ENCODE results near the gene HS3ST2.
"Not testable (repeated sequence)": the region's sequence is repeated elsewhere in the genome, so short reads cannot be mapped to it uniquely, and the experiment has no call there.

Gene HS3ST2

DNA sequence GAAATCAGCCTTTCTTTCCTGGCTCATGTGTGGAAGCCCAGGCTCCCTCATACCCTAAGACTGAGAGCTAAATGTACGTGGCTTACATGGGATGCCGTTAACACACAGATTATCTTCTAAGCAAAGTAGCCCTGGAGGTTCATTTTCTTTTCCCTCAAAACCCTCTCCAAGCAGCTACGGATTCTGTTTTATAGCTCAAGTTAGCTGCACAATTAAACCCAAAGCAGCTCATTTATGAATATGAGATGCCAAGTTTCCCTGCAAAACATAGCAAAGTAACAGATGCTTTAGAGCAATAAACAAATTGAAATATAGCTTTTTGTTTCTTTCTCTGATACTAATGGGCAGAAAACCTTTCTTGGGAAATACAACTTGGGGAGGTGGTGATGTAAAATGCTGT lies 72.0 kb downstream of the HS3ST2 start:
- no peak for DNase-seq

DNA sequence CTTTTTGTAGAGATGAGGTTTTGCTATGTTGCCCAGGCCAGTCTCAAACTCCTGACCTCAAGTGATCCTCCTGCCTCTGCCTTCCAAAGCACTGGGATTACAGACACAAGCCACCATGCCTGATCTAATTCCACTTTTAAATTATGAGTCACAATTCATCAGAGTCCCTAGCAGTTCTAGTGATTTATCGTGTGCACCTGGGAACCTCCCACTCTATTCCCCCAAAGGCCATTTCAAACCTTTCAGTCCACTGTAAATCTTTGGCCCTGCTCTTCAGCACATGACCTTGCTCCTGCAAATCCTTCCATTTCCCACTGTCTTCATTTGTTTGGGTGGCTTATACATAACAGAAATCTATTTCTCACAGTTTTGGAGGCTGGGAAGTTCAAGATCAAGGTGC lies 73.0 kb downstream of the HS3ST2 start:
- DNase-seq, result no peak

DNA sequence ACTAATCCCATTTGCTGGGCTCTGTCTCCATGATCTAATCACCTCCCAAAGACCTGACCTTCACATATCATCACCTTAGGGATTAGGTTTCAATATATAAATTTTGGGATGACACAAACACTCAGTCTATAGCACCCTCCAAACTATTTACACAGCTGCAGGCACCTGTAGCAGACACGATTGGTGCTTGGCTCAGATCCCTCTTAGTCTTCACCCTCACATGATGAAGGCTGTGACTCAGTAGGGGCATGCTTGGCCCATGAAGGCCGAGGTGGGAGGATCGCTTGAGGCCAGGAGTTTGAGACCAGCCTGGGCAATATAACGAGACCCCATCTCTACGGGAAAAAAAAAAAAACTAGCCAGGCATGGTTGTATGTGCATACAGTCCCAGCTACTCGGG lies 73.5 kb downstream of the HS3ST2 start:
- DNase-seq, result no peak

DNA sequence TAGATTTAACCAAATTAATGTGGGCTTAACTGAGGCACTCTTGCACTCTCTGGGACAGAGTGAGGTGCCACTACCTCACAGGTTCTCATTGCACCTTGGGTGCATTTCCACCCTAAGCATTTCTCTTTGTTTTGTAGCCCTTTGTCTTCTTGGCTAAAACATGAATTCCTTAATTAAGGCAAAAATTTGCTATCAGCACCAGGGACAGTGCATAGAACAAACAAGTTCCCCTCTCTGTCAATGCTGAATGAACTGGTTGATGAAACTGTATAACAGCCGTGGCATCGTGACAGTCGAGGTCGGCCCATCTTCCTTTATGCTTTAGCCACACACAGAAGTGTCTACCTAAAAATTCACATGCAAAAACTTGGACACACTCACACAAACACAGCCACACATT lies 74.8 kb downstream of the HS3ST2 start:
- DNase-seq, result no peak

DNA sequence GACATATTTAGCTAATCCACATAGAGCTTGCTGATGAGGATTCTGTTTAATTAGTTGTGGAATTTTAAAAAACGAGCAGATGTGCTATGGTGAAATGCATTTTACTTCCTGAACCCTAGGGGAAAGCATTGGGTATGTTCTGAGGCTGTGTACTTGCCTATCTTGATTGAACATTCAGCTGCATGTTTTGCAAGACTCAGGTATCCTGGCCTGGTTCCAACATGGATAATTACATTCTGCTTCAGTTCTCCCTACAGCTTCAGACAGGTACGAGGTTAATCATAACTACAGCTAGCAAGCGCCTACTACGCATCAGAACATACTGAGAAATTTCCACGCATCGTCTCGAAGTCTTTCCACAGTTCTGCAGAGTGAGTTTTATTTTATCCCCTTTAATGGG lies 77.0 kb downstream of the HS3ST2 start:
- DNase-seq, result no peak

DNA sequence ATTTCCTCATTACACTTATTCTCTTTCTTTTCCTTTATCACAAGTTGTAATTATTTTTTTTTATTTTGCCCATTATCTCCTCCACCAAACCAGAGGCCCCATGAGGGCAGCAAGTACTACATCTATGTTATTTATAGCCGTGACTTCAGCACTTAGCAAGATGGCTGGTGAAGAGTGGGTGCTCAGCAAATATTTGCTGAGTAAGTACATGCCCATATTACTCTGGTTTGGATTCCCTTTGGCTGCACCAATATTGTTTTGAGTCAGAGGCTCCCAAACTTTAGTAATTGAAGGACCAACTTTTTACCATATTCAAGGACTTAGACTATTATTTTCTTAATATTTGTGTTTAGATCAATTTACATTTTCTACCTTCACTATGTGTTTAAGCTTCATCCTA lies 83.2 kb downstream of the HS3ST2 start:
- DNase-seq, result no peak

DNA sequence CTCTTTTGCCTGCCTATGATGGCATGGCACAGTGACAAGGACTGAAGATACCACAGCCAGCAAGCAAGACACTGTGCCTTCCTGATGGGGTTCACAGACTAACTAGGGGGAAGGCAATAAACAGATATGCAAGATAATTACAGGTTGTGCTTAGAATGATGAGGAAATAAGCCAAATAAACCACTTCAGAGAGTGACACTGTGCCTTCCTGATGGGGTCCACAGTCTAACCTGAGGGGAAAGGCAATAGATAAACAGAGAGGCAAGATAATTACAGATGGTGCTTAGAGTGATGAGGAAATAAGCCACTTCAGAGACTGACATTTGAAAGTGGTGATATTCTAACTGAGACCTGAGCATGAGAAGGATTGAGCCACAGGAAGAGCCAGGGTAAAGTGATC lies 84.2 kb downstream of the HS3ST2 start:
- no peak for DNase-seq

DNA sequence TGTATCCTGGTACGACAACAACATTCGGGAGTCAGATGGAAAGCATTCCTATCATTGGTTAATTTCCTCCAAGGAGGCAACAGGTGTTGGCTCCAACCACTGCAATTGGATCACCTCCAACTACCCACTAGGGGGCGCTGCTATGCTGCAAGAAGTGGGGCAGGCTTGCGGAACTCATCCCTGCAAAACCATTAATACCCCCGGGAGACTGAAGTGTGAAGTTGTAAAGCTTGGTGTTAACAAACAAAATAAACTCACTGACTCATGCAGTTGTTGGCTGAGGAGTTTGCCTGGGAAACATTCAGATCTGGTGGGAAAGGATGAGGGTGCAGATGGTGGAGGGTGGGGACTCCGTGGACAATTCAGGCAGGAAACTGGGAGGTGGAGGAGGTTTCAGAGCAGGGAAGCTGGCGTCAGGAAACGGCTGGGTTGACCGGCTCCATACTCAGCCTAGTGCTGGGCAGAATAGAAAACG lies 84.9 kb downstream of the HS3ST2 start:
- DNase-seq, result peak; percentile 5

DNA sequence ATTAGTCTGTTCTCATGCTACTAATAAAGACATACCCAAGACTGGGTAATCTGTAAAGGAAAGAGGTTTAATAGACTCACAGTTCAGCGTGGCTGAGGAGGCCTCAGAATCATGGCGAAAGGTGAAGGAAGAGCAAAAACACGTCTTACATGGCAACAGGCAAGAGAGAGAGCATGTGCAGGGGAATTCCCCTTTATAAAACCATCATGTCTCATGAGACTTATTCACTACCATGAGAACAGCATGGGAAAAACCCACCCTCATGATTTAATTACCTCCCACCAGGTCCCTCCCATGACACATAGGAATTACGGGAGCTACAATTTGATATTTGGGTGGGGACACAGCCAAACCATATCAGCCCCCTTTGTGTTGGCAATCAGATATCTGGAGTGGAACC lies 85.6 kb downstream of the HS3ST2 start:
- not testable (repeated sequence) for DNase-seq

DNA sequence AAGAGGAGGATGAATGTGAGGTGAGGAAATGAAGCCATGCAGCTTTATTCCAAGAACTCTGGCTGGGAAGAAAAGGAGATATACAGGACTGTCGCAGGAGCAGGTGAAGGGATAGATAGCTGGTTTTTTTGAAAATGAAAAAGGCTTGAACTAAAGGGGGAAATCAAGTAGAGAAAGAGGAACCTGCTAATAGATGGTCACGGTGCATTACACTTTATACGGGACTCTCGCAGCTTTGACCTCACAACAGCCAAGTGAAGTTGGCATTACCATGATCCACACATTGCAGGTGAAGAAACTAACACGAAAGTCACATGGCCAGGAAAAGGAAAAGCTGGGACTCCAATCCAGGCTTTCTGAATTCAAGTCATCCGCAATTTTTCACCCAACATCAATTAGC lies 86.9 kb downstream of the HS3ST2 start:
- DNase-seq, result no peak

DNA sequence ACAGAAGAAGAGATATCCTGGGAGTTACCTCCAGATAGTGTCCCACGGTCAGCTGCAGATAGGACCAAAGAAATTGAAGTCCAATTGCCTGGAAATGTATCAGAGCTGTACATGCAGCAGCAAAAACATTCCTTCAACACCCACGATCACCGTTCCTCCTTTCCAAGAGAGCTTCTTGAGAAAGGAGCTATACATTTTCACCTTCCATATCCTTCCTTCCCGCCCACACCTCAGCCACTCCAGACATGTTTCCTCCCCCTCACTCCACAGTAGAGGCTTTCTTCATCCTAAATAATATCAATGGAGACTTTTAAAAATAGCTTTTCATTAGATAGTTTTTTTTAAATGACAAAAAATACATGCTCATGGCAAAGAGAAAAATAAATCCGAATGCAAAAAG lies 87.6 kb downstream of the HS3ST2 start:
- no peak for DNase-seq

DNA sequence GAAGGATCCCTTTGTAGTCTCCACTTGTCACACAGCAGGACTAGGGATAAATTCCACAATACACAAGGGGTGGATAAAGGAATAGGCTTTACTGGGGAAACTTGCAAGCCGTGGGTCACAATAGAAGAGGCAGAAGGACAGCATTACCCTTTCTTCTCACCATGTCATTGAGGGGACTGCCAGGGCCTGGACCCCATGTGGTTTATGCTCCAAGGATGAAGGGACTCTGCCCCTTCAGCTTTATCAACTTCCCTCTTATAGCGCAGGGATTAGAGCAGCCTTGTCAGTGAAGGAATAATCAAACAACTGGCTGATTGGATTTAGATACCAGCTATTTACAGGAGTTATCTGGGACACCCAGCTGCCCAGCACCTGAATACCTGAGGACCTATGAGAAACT lies 89.8 kb downstream of the HS3ST2 start:
- no peak for DNase-seq

DNA sequence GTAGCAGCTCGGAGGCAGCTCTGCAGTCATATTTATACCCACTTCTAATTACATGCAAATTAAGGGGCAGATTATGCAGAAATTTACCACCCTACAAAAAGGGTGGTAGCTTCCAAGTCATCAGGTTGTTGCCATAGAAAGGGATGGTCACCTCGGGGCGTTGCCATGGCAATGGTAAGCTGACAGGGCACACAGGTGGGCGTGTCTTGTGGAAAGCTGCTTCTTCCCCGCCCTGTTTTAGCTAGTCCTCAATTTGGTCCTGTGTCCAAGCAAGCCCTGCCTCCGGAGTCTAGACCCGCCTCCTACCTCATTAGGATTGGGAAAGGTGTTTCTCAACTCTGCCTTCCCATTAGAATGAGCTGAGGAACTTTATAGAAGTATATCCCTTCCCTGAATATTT lies 98.7 kb downstream of the HS3ST2 start:
- DNase-seq, result no peak

DNA sequence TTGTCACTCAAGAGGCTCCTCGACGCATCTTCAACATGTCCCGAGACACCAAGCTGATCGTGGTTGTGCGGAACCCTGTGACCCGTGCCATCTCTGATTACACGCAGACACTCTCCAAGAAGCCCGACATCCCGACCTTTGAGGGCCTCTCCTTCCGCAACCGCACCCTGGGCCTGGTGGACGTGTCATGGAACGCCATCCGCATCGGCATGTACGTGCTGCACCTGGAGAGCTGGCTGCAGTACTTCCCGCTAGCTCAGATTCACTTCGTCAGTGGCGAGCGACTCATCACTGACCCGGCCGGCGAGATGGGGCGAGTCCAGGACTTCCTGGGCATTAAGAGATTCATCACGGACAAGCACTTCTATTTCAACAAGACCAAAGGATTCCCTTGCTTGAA lies 101.0 kb downstream of the HS3ST2 start:
- DNase-seq, result no peak

DNA sequence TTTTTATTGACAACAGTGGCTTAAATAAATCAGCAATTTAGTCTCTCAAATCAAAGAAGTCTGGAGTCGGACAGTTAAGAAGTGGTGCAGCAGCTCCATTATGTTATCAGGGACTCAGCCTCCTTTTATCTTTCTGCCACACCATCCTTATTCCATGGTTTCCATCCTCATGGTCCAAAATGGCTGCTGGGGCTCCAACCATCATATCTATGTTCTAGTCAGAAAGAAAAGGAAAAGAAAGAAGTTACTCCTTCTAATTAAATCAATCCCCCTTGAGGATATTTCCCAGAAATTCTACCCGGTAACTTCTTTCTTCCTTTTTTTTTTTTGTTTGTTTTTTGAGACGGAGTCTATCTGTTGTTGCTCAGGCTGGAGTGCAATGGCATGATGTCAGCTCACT lies 109.5 kb downstream of the HS3ST2 start:
- DNase-seq, result no peak

DNA sequence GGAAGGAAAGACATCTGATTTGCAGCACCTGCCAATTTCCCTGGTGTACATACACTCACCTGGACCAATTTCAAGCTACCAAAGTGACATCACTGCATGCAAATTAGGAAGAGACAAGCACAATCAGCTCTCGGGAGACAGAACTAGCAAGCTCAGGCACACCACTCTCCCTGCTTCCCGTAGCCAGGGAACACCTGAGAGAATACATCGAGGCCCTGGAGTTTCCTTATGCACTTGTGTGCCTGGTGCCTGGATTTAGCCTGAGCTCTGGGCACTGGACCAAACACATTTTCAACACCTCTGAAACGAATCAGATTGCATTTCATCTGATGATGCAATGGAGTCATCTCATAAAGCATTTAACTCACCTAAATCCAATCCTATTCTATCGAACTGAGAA lies 110.5 kb downstream of the HS3ST2 start:
- no peak for DNase-seq

DNA sequence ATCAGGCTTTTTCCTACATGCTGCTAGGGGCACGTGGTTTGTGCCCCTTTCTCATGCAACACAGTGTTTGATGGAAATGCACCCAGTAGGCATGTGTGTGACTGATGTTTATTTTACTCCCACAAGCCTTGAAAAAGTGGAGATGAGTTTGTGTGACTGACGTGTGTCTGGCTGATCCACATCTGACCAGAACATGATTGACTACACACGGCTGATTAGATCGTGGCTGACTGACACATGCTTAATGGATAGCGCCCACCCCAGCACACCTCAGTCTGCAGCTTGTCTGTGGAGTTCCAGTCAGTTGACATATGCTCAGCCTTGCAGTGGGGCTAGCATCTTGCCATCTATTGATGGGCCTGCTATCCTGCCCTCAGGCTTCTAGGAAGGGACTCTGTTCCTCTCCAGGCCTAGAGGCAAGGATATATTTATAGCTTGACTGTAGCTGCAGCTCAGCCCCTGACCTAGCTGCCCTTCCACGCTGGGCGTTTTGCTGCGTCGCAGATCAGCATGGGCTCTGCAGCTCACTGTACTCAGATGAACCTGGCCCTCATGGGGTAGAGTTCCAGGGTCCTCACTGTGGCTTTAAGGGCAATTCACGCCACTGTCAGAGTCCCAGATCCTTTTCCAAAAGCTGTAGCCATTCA lies 112.3 kb downstream of the HS3ST2 start:
- DNase-seq, result no peak

DNA sequence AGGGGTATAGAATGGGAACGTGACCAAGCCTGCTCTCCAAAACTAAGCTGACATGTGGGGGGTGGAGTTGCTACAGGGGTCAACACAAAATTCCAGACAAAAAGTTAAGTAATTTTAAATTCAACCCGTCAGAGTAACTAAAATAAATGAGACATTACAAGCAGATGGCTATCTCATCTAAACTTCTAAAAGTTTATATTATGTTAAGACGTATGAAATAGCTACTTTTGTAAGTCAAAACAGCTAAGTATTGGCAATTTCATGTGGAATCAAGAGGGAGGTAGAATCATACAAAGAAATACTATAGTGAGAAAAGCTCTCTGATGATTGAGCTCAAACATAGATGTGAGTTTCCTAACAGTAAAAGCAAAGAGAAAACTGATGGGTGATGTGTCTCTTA lies 113.3 kb downstream of the HS3ST2 start:
- no peak for DNase-seq

DNA sequence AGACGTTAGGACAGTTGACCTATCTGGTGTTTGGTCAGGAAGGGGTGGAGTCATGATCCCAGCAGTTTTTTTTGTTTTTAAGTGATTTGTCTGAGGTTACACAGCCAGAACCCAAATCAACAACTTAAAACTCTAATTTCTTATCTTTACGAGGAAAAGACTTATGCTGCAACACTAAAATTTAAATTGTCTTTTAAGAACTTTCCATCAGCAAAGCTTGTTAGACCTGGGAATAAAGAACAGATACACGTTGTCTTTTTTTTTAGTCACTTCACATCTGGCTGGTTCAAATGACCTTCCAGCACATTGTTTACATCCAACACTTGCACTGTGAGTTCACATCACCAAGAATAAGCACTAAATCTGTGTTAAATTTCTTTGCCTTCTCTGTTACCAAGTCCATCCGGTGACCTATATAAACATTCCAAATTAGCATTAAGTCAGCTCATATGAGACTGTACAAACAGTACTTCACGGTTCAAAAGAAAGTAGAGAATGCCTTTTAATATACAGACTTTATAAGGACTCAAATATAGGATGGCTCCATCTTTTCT lies 115.0 kb downstream of the HS3ST2 start:
- DNase-seq, result no peak

DNA sequence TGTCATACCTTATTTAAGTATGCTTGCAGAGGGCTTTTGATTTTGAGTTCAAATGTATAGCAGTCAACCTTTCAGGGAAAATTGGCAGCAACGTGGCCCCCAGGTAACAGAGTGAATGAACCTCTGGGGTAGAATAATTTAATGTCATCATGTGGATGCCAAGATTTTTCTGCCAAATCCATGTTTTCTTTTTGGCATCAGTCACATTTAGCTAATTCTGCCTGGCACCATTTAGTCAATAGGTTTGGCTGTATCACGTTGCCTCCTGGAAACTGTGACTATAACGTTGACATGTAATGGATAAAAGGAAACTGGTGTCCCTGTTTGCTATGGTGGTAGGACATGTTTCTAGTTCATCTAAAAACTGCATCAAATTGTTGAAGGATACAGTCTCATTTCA lies 115.5 kb downstream of the HS3ST2 start:
- DNase-seq, result no peak

DNA sequence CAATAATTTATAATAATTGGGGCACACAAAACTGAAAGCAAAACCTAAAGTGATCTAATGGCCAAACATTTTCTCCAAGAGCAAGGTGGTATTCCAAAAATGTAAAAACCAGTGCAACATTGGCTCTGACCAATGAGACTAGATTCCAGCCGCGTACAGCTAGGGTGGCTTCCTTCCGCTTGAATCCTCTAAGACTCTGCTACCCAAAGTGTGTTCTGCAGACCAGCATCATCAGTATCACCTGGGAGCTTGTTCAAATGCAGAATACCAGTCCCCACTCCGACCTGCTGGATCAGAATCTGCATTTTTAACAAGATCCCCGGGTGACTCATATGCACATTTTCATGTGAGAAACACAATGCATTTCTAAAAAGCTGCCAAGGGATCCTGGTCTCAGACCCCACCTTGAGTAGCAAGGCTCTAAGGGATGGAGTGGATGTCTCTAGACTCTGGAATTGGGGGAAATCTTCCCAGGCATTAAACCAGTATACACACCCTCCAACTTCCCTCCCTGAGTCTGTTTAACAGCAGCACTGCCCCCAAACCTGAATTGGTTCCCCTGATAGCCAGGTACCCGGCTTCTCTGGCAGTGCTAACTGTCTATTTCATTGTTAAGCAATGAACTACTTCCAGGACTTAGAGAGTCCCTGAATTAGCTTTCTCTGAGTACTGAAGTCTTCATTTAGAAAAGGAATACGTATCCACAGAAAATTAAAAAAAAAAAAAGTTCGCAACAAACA lies 118.2 kb downstream of the HS3ST2 start:
- no peak for DNase-seq

DNA sequence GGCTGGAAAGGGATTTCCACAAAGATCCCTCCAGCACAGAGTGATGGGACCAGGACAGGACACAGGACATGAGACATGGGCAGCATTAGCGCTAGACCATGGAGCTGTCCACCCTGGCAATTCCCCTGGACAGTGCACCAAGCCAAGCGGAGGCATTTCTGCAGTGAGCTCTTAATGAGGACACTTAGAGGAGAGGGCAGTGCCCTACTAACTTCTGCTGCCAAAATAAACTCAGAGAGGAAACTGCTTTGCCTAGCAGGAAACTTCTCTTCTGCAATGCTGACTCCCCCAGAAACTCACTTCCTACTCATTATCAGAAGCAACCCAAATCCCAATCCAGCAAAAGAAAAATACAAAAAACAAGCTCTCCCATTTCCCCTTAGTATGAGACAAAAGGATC lies 119.2 kb downstream of the HS3ST2 start:
- no peak for DNase-seq

DNA sequence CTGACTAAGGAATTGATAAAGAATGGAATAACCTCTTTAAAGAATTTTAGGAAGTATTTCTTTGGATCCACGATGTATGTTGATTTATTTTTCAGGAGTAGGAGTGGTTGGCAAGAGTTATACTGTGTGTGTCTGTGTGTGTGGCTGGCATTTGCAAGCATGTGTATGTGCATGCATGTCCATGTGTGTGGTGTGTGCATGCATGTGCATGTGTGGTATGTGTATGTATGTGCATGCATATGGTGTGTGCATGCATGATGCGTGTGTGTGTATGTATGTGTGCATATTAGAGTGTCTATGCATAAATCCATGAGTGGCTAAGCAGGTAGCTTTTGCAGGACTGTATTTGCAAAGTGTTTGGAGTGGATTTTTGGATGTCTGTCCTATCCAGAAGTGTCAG lies 120.8 kb downstream of the HS3ST2 start:
- no peak for DNase-seq

DNA sequence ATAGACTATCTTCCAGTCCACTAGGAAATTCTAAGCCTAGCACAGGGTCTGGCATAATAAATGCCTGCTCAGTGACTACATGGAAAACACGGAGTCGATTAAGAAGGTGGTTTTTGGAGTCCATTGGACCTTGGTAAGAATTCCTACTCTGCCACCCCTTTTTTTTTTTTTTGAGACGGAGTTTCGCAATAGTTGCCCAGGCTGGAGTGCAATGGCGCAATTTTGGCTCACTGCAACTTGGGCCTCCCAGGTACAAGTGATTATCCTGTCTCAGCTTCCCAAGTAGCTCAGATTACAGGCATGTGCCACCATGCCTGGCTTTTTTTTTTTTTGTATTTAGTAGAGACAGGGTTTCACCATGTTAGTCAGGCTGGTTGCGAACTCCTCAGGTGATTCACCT lies 123.2 kb downstream of the HS3ST2 start:
- no peak for DNase-seq

DNA sequence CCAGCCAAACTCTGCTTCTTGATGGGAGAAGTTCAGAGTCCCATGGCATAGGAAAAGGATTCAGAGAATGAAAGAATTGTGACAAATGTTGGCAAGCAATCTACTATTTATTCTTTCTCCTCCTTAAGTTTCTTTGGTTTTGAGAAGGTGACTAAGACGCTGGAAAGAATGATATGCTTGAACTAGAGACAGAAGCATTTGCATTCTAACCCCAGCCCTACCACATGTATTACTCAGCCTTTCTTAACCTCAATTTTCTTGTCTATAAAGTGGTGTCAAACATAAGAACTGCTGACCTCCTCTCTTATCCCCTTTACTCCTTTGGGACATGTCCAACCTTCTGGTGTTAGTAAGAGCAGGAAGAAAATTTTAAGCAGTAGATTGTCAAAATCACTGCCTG lies 124.7 kb downstream of the HS3ST2 start:
- DNase-seq, result no peak
